ENCODE results near the gene MUC5AC.

MUC5AC gene

GRCh38 chr11:1230121-1230455 is 72.3 kb downstream of the MUC5AC start:
- WGBS (ENCODE audit: insufficient coverage) = 92% methylated on average over 2 of the region's 5 CpGs
- Histone ChIP-seq H3K4me3 (ENCODE audit: control insufficient read depth in 1 of 7, extremely low read depth in 1 of 7, insufficient read depth in 4 of 7, low read depth in 2 of 7, low read length in 6 of 7) (no peak overlapping the region), H3K27me3 (replicated peaks in 2 of 5; ENCODE audit: control insufficient read depth in 4 of 5, insufficient read depth in 5 of 5, low read length in 4 of 5) (peaks cover 0 to 8% (median 0%) of the 10 kb centered on the region in 5 experiments), H3K4me1 (ENCODE audit: control extremely low read depth in 1 of 4, control insufficient read depth in 4 of 4, insufficient read depth in 4 of 4, low read length in 3 of 4) (no peaks in the 10 kb centered on the region), H3K27ac (ENCODE audit: insufficient read depth in 1 of 2, low read depth in 1 of 2, low read length in 2 of 2, poor library complexity in 1 of 2, severe bottlenecking in 2 of 2) (no peak overlapping the region), H3K9me3 (ENCODE audit: control extremely low read depth in 1 of 5, control insufficient read depth in 4 of 5, insufficient read depth in 2 of 5, low read depth in 1 of 5, low read length in 4 of 5) (no peaks in the 10 kb centered on the region), H3K36me3 (ENCODE audit: control insufficient read depth in 4 of 4, insufficient read depth in 4 of 4, low read length in 3 of 4) (no peaks in the 10 kb centered on the region)
- POLR2A ChIA-PET = no interaction called here
- DNase-seq = no peak
- CTCF ChIA-PET = no interaction called here

GRCh38 chr11:1230456-1231395 is 73.0 kb downstream of the MUC5AC start:
- H3K27ac ChIP-seq (ENCODE audit: insufficient read depth in 1 of 2, low read depth in 1 of 2, low read length in 2 of 2, poor library complexity in 1 of 2, severe bottlenecking in 2 of 2) = no peak overlapping the region
- no peaks in the 10 kb centered on the region for H3K4me1 ChIP-seq (ENCODE audit: control extremely low read depth in 1 of 4, control insufficient read depth in 4 of 4, insufficient read depth in 4 of 4, low read length in 3 of 4)
- ChIA-PET POLR2A (no interaction called here), CTCF (no interaction called here)
- DNase-seq = no peak
- H3K27me3 ChIP-seq (replicated peaks in 2 of 5; ENCODE audit: control insufficient read depth in 4 of 5, insufficient read depth in 5 of 5, low read length in 4 of 5) = peaks cover 0 to 2% (median 0%) of the 10 kb centered on the region in 5 experiments
- no peaks in the 10 kb centered on the region for H3K9me3 ChIP-seq (ENCODE audit: control extremely low read depth in 1 of 5, control insufficient read depth in 4 of 5, insufficient read depth in 2 of 5, low read depth in 1 of 5, low read length in 4 of 5)
- no peaks in the 10 kb centered on the region for H3K36me3 ChIP-seq (ENCODE audit: control insufficient read depth in 4 of 4, insufficient read depth in 4 of 4, low read length in 3 of 4)
- 86% methylated on average over 41 of the region's 45 CpGs for WGBS (ENCODE audit: insufficient coverage)
- H3K4me3 ChIP-seq (ENCODE audit: control insufficient read depth in 1 of 7, extremely low read depth in 1 of 7, insufficient read depth in 4 of 7, low read depth in 2 of 7, low read length in 6 of 7) = no peak overlapping the region

- no peak for DNase-seq
- WGBS (ENCODE audit: insufficient coverage) = 82% methylated on average over 20 of the region's 22 CpGs
- Histone ChIP-seq H3K4me3 (ENCODE audit: control insufficient read depth in 1 of 7, extremely low read depth in 1 of 7, insufficient read depth in 4 of 7, low read depth in 2 of 7, low read length in 6 of 7) (no peak overlapping the region), H3K4me1 (ENCODE audit: control extremely low read depth in 1 of 4, control insufficient read depth in 4 of 4, insufficient read depth in 4 of 4, low read length in 3 of 4) (no peaks in the 10 kb centered on the region), H3K36me3 (ENCODE audit: control insufficient read depth in 4 of 4, insufficient read depth in 4 of 4, low read length in 3 of 4) (no peaks in the 10 kb centered on the region), H3K27ac (ENCODE audit: insufficient read depth in 1 of 2, low read depth in 1 of 2, low read length in 2 of 2, poor library complexity in 1 of 2, severe bottlenecking in 2 of 2) (no peak overlapping the region), H3K27me3 (replicated peaks in 2 of 5; ENCODE audit: control insufficient read depth in 4 of 5, insufficient read depth in 5 of 5, low read length in 4 of 5) (no peaks in the 10 kb centered on the region), H3K9me3 (ENCODE audit: control extremely low read depth in 1 of 5, control insufficient read depth in 4 of 5, insufficient read depth in 2 of 5, low read depth in 1 of 5, low read length in 4 of 5) (no peaks in the 10 kb centered on the region)
- ChIA-PET POLR2A (no interaction called here), CTCF (no interaction called here)
These were observed 73.8 kb downstream of the MUC5AC start for GRCh38 chr11:1231396-1232020.

GRCh38 chr11:1232021-1232882 is 74.5 kb downstream of the MUC5AC start:
- H3K4me1 ChIP-seq (ENCODE audit: control extremely low read depth in 1 of 4, control insufficient read depth in 4 of 4, insufficient read depth in 4 of 4, low read length in 3 of 4) = no peaks in the 10 kb centered on the region
- no peaks in the 10 kb centered on the region for H3K36me3 ChIP-seq (ENCODE audit: control insufficient read depth in 4 of 4, insufficient read depth in 4 of 4, low read length in 3 of 4)
- H3K4me3 ChIP-seq (ENCODE audit: control insufficient read depth in 1 of 7, extremely low read depth in 1 of 7, insufficient read depth in 4 of 7, low read depth in 2 of 7, low read length in 6 of 7) = no peak overlapping the region
- 86% methylated on average over 36 of the region's 46 CpGs for WGBS (ENCODE audit: insufficient coverage)
- ChIA-PET CTCF (no interaction called here), POLR2A (no interaction called here)
- no peak overlapping the region for H3K27ac ChIP-seq (ENCODE audit: insufficient read depth in 1 of 2, low read depth in 1 of 2, low read length in 2 of 2, poor library complexity in 1 of 2, severe bottlenecking in 2 of 2)
- no peaks in the 10 kb centered on the region for H3K27me3 ChIP-seq (replicated peaks in 2 of 5; ENCODE audit: control insufficient read depth in 4 of 5, insufficient read depth in 5 of 5, low read length in 4 of 5)
- no peaks in the 10 kb centered on the region for H3K9me3 ChIP-seq (ENCODE audit: control extremely low read depth in 1 of 5, control insufficient read depth in 4 of 5, insufficient read depth in 2 of 5, low read depth in 1 of 5, low read length in 4 of 5)
- no peak for DNase-seq

GRCh38 chr11:1232883-1233321 is 75.1 kb downstream of the MUC5AC start:
- CTCF ChIA-PET = no interaction called here
- H3K4me3 ChIP-seq (ENCODE audit: control insufficient read depth in 1 of 7, extremely low read depth in 1 of 7, insufficient read depth in 4 of 7, low read depth in 2 of 7, low read length in 6 of 7) = no peak overlapping the region
- H3K36me3 ChIP-seq (ENCODE audit: control insufficient read depth in 4 of 4, insufficient read depth in 4 of 4, low read length in 3 of 4) = no peaks in the 10 kb centered on the region
- H3K27me3 ChIP-seq (replicated peaks in 2 of 5; ENCODE audit: control insufficient read depth in 4 of 5, insufficient read depth in 5 of 5, low read length in 4 of 5) = no peaks in the 10 kb centered on the region
- H3K27ac ChIP-seq (ENCODE audit: insufficient read depth in 1 of 2, low read depth in 1 of 2, low read length in 2 of 2, poor library complexity in 1 of 2, severe bottlenecking in 2 of 2) = no peak overlapping the region
- DNase-seq = no peak
- 82% methylated on average over 30 of the region's 30 CpGs for WGBS (ENCODE audit: insufficient coverage)
- POLR2A ChIA-PET = no interaction called here
- no peaks in the 10 kb centered on the region for H3K4me1 ChIP-seq (ENCODE audit: control extremely low read depth in 1 of 4, control insufficient read depth in 4 of 4, insufficient read depth in 4 of 4, low read length in 3 of 4)
- no peaks in the 10 kb centered on the region for H3K9me3 ChIP-seq (ENCODE audit: control extremely low read depth in 1 of 5, control insufficient read depth in 4 of 5, insufficient read depth in 2 of 5, low read depth in 1 of 5, low read length in 4 of 5)

GRCh38 chr11:1233351-1234053 is 75.7 kb downstream of the MUC5AC start:
- 91% methylated on average over 17 of the region's 21 CpGs for WGBS (ENCODE audit: insufficient coverage)
- CTCF ChIA-PET = no interaction called here

More at GRCh38 chr11:1233351-1234053, 75.7 kb downstream of the MUC5AC start:
- no peaks in the 10 kb centered on the region for H3K27me3 ChIP-seq (replicated peaks in 2 of 5; ENCODE audit: control insufficient read depth in 4 of 5, insufficient read depth in 5 of 5, low read length in 4 of 5)
- no peaks in the 10 kb centered on the region for H3K36me3 ChIP-seq (ENCODE audit: control insufficient read depth in 4 of 4, insufficient read depth in 4 of 4, low read length in 3 of 4)
- POLR2A ChIA-PET = no interaction called here
- H3K9me3 ChIP-seq (ENCODE audit: control extremely low read depth in 1 of 5, control insufficient read depth in 4 of 5, insufficient read depth in 2 of 5, low read depth in 1 of 5, low read length in 4 of 5) = no peaks in the 10 kb centered on the region
- H3K4me3 ChIP-seq (ENCODE audit: control insufficient read depth in 1 of 7, extremely low read depth in 1 of 7, insufficient read depth in 4 of 7, low read depth in 2 of 7, low read length in 6 of 7) = no peak overlapping the region
- DNase-seq = no peak
- no peak overlapping the region for H3K27ac ChIP-seq (ENCODE audit: insufficient read depth in 1 of 2, low read depth in 1 of 2, low read length in 2 of 2, poor library complexity in 1 of 2, severe bottlenecking in 2 of 2)
- H3K4me1 ChIP-seq (ENCODE audit: control extremely low read depth in 1 of 4, control insufficient read depth in 4 of 4, insufficient read depth in 4 of 4, low read length in 3 of 4) = no peaks in the 10 kb centered on the region

All from common myeloid progenitor, CD34-positive (primary cell).